ENCODE data around the gene IRAK2.
"Not testable (repeated sequence)": the region's sequence is repeated elsewhere in the genome, so short reads cannot be mapped to it uniquely, and the experiment has no call there.

The IRAK2 gene

GRCh38 chr3:10162185-10162584, 2.5 kb upstream of the IRAK2 start:
- no peak for DNase-seq

- not testable (repeated sequence) for DNase-seq
These were observed 546 bp upstream of the IRAK2 start for GRCh38 chr3:10164201-10164545.

GRCh38 chr3:10166213-10166604, 1.5 kb downstream of the IRAK2 start:
- DNase-seq: no peak

- no peak for DNase-seq
These were observed 4.3 kb downstream of the IRAK2 start for GRCh38 chr3:10169000-10169496.

- DNase-seq: no peak
These were observed 6.3 kb downstream of the IRAK2 start for GRCh38 chr3:10170915-10171478.

GRCh38 chr3:10173095-10173925, 8.6 kb downstream of the IRAK2 start:
- DNase-seq: no peak

- DNase-seq: no peak
These were observed 9.3 kb downstream of the IRAK2 start for GRCh38 chr3:10173926-10174435.

GRCh38 chr3:10175334-10175733, 10.6 kb downstream of the IRAK2 start:
- not testable (repeated sequence) for DNase-seq

GRCh38 chr3:10176150-10176549, 11.4 kb downstream of the IRAK2 start:
- not testable (repeated sequence) for DNase-seq

- no peak for DNase-seq
These were observed 13.0 kb downstream of the IRAK2 start for GRCh38 chr3:10177737-10178136.

- DNase-seq: no peak
These were observed 14.2 kb downstream of the IRAK2 start for GRCh38 chr3:10178892-10179291.

GRCh38 chr3:10180289-10180688, 15.6 kb downstream of the IRAK2 start:
- DNase-seq: no peak

- DNase-seq: no peak
These were observed 16.1 kb downstream of the IRAK2 start for GRCh38 chr3:10180738-10181295.

GRCh38 chr3:10182950-10183349, 18.2 kb downstream of the IRAK2 start:
- no peak for DNase-seq

GRCh38 chr3:10184250-10184649, 19.5 kb downstream of the IRAK2 start:
- no peak for DNase-seq

- DNase-seq: no peak
These were observed 21.4 kb downstream of the IRAK2 start for GRCh38 chr3:10185804-10186762.

GRCh38 chr3:10187290-10187876, 22.7 kb downstream of the IRAK2 start:
- no peak for DNase-seq

- DNase-seq: no peak
These were observed 23.2 kb downstream of the IRAK2 start for GRCh38 chr3:10187944-10188343.

- DNase-seq: no peak
These were observed 24.3 kb downstream of the IRAK2 start for GRCh38 chr3:10188804-10189556.

GRCh38 chr3:10189557-10190354, 25.0 kb downstream of the IRAK2 start:
- DNase-seq: peak; percentile 40

Data from NCI-H69 (cell line).